HCT116 (cell line): ENCODE measurements around the gene HMCN2. TPM values are rescaled to one million over a fixed set of nuclear protein-coding genes. Genes with fewer than 3 reads are reported as not detected.

Experiments
- ATAC-seq: fragments of 200-7000 bp; cut with Tn5 transposase; 2 replicates; pipeline ENCODE4 v1.9.1; 2020; ENCODE audit warnings: mild to moderate bottlenecking, moderate library complexity
- BruUV-seq: library from RNA; stranded (reverse); fragments of 400-500 nt; replicated peaks from 2 replicates; lab custom pipeline; 2021; lab: Mats Ljungman, UMichigan
- CTCF ChIA-PET: fragments of 300-600 bp; sonication (Branson Sonifier 250); formaldehyde crosslinking; loops from one replicate; lab custom pipeline; 2021; ENCODE audit warnings: antibody characterized with exemption; lab: Charles Lee
- POLR2A ChIA-PET: fragments of 300-600, 350-600 bp; sonication (Branson Sonifier 250); formaldehyde crosslinking; loops from one replicate; lab custom pipeline; 2021; ENCODE audit warnings: antibody characterized with exemption; lab: Charles Lee
- RAD21 ChIA-PET, 2 experiments: fragments of 300-600 bp; sonication (Branson Sonifier 250); formaldehyde crosslinking; loops; one replicate each; lab custom pipeline; 2023; ENCODE audit warnings: low total read pairs in 2 of 2; ENCODE audit not compliant: uncharacterized antibody in 2 of 2, unreplicated experiment in 2 of 2, low non-redundant PET in 1 of 2; lab: Charles Lee
- DNase-seq: peaks from one replicate; pipeline ENCODE4 v3.0.0-alpha.2; 2010; ENCODE audit warnings: low read depth, low spot score
- H2AFZ ChIP-seq: fragments of 200-600 bp; shearing (Covaris generic), sonication (generic); 2 replicates; pipeline ENCODE4 v1.6.1; 2017; ENCODE audit warnings: low read depth, mixed run types, mixed read lengths, antibody characterized with exemption, low read length; ENCODE audit not compliant: poor library complexity, severe bottlenecking
- H3K27ac ChIP-seq: 2 replicates; pipeline ENCODE4 v1.5.1; 2012; ENCODE audit warnings: low read depth, low read length
- H3K27me3 ChIP-seq: fragments of 200-600 bp; sonication (generic); 2 replicates; pipeline ENCODE4 v1.6.1; 2016; ENCODE audit warnings: mixed run types, low read length, mixed read lengths; ENCODE audit not compliant: insufficient read depth
- H3K36me3 ChIP-seq, 2 experiments: fragments of 200-500 bp in 1 of 2; fragments of 200-600 bp in 1 of 2; sonication (Bioruptor generic) in 1 of 2; sonication (generic) in 1 of 2; 2 replicates each; pipeline versions ENCODE4 v1.5.1 to v1.6.1; 2014 to 2016; ENCODE audit warnings: low read length in 2 of 2, inconsistent platforms in 1 of 2, mixed read lengths in 1 of 2, mixed run types in 1 of 2; ENCODE audit not compliant: insufficient read depth in 2 of 2, control insufficient read depth in 1 of 2
- H3K4me1 ChIP-seq, 2 experiments: fragments of 200-600 bp in 1 of 2; sonication (generic) in 1 of 2; 2 replicates each; pipeline versions ENCODE4 v1.5.1 to v1.6.1; 2012 to 2017; ENCODE audit warnings: low read length in 2 of 2, inconsistent platforms in 1 of 2, mild to moderate bottlenecking in 1 of 2, mixed read lengths in 1 of 2, mixed run types in 1 of 2, moderate library complexity in 1 of 2; ENCODE audit not compliant: insufficient read depth in 2 of 2, control insufficient read depth in 1 of 2
- H3K4me2 ChIP-seq: fragments of 200-600 bp; sonication (generic); 2 replicates; pipeline ENCODE4 v1.6.1; 2017; ENCODE audit warnings: mixed run types, low read length, mixed read lengths
- H3K4me3 ChIP-seq, 2 experiments: fragments of 200-600 bp in 1 of 2; sonication (generic) in 1 of 2; replicated peaks in 1 of 2; 2 replicates each; pipeline ENCODE4 v1.5.1; 2011 to 2016; ENCODE audit warnings: low read length in 2 of 2, control low read depth in 1 of 2, low read depth in 1 of 2, mild to moderate bottlenecking in 1 of 2, mixed read lengths in 1 of 2, mixed run types in 1 of 2
- H3K79me2 ChIP-seq: fragments of 200-600 bp; sonication (generic); 2 replicates; pipeline ENCODE4 v1.6.1; 2017; ENCODE audit warnings: mild to moderate bottlenecking, mixed run types, low read length, moderate library complexity, mixed read lengths; ENCODE audit not compliant: insufficient read depth
- H3K9ac ChIP-seq: fragments of 200-600 bp; sonication (generic); 2 replicates; pipeline ENCODE4 v1.6.1; 2016; ENCODE audit warnings: low read length, mixed read lengths
- H3K9me2 ChIP-seq: fragments of 200-600 bp; sonication (generic), shearing (Covaris generic); 2 replicates; pipeline ENCODE4 v1.6.1; 2017; ENCODE audit warnings: mixed run types, mild to moderate bottlenecking, moderate library complexity; ENCODE audit not compliant: insufficient read depth
- H3K9me3 ChIP-seq, 2 experiments: fragments of 200-500 bp in 1 of 2; fragments of 200-600 bp in 1 of 2; sonication (Bioruptor generic) in 1 of 2; sonication (generic) in 1 of 2; 2 replicates each; pipeline ENCODE4 v1.6.1; 2014 to 2017; ENCODE audit warnings: low read length in 2 of 2, mixed read lengths in 2 of 2, inconsistent platforms in 1 of 2, low read depth in 1 of 2, mild to moderate bottlenecking in 1 of 2, mixed run types in 1 of 2, moderate library complexity in 1 of 2; ENCODE audit not compliant: control insufficient read depth in 1 of 2, insufficient read depth in 1 of 2
- H4K20me1 ChIP-seq: fragments of 200-600 bp; sonication (generic), shearing (Covaris generic); 2 replicates; pipeline ENCODE4 v1.6.1; 2017; ENCODE audit warnings: mixed run types, mild to moderate bottlenecking, moderate library complexity; ENCODE audit not compliant: insufficient read depth
- ATF3 ChIP-seq: IDR thresholded peaks from 2 replicates; pipeline ENCODE4 v1.6.1; 2012
- EGR1 ChIP-seq: IDR thresholded peaks from 2 replicates; pipeline ENCODE4 v1.6.1; 2012; ENCODE audit warnings: low read depth
- POLR2A ChIP-seq: IDR thresholded peaks from 2 replicates; pipeline ENCODE4 v1.7.0; 2011; ENCODE audit warnings: borderline replicate concordance; ENCODE audit not compliant: insufficient read depth, insufficient read length; ENCODE audit errors: extremely low read depth
- RAD21 ChIP-seq: IDR thresholded peaks from 2 replicates; pipeline ENCODE4 v1.6.1; 2012; ENCODE audit warnings: low read depth, mild to moderate bottlenecking
- REST ChIP-seq: IDR thresholded peaks from 2 replicates; pipeline ENCODE4 v1.6.1; 2012; ENCODE audit warnings: low read depth
- SIN3A ChIP-seq: IDR thresholded peaks from 2 replicates; pipeline ENCODE4 v1.6.1; 2012; ENCODE audit warnings: low read depth
- SRF ChIP-seq: IDR thresholded peaks from 2 replicates; pipeline ENCODE4 v1.6.1; 2012; ENCODE audit warnings: low read depth
- TCF7L2 ChIP-seq: IDR thresholded peaks from 2 replicates; pipeline ENCODE4 v1.7.0; 2011; ENCODE audit warnings: borderline replicate concordance, inconsistent platforms; ENCODE audit not compliant: insufficient read depth, insufficient read length; ENCODE audit errors: extremely low read depth
- YY1 ChIP-seq: IDR thresholded peaks from 2 replicates; pipeline ENCODE4 v1.6.1; 2011; ENCODE audit warnings: low read length, low read depth, moderate library complexity, mild to moderate bottlenecking; ENCODE audit not compliant: insufficient replicate concordance; ENCODE audit errors: extremely low read depth
- intact Hi-C: fragments of 100-400 bp; cut with micrococcal nuclease; formaldehyde crosslinking; loops from 2 replicates; pipeline ENCODE4 v1.10.0; 2022
- total RNA-seq: library from RNA; stranded (reverse); gene quantifications from one replicate; pipeline ENCODE4 v1.2.1, GENCODE V29; 2021; ENCODE audit not compliant: unreplicated experiment

The HMCN2 gene
- total RNA-seq, 1 experiment from 2014 or later = 0.22 TPM

- H3K36me3 ChIP-seq = peaks cover 13 to 36% of the 10 kb centered on the region in 2 experiments; a peak in 3 of 4 replicates
- CTCF ChIA-PET = no interaction called here
Observed at GRCh38 chr9:130230631-130231030, 34.9 kb upstream of the HMCN2 start.

More at GRCh38 chr9:130230631-130231030, 34.9 kb upstream of the HMCN2 start:
- H3K4me2 ChIP-seq = no peak overlapping the region
- RAD21 ChIA-PET = no interaction called here
- no peak overlapping the region for H3K9ac ChIP-seq
- H3K4me3 ChIP-seq = no peak overlapping the region
- no peaks in the 10 kb centered on the region for H3K4me1 ChIP-seq
- peaks cover 0 to 10% of the 10 kb centered on the region in 2 experiments; a peak in 2 of 4 replicates for H3K9me3 ChIP-seq
- no peaks in the 10 kb centered on the region for H4K20me1 ChIP-seq
- DNase-seq (no peak), ATAC-seq (no peak)
- TF ChIP-seq EGR1 (no peak), SRF (no peak), POLR2A (no peak), YY1 (no peak), REST (no peak), RAD21 (no peak), ATF3 (no peak), TCF7L2 (no peak), SIN3A (no peak)
- no peak overlapping the region for H3K27ac ChIP-seq
- H3K27me3 ChIP-seq = no peaks in the 10 kb centered on the region
- no TSS peak for BruUV-seq
- POLR2A ChIA-PET = no interaction called here
- H3K79me2 ChIP-seq = no peaks in the 10 kb centered on the region
- intact Hi-C loops = no loop called here
- H2AFZ ChIP-seq = no peak overlapping the region
- no peaks in the 10 kb centered on the region for H3K9me2 ChIP-seq
